Right renal cortex interstitium (tissue), 3 donors: ENCODE results near the gene IPCEF1. TPM values are rescaled to one million over a fixed set of nuclear protein-coding genes. Genes with fewer than 3 reads are reported as not detected.

Source experiments
- DNase-seq, 3 donors: peaks; one replicate each; pipeline ENCODE4 v3.0.0-alpha.2; 2013; ENCODE audit warnings: low read depth in 3 of 3, low spot score in 2 of 3
- polyA plus RNA-seq, 3 donors: library from polyadenylated mRNA; unstranded; fragments of 120-200 nt; gene quantifications; one replicate each; pipeline ENCODE4 v1.2.1, GENCODE V29; 2013; ENCODE audit not compliant: insufficient read length in 3 of 3

IPCEF1 gene, protein sequence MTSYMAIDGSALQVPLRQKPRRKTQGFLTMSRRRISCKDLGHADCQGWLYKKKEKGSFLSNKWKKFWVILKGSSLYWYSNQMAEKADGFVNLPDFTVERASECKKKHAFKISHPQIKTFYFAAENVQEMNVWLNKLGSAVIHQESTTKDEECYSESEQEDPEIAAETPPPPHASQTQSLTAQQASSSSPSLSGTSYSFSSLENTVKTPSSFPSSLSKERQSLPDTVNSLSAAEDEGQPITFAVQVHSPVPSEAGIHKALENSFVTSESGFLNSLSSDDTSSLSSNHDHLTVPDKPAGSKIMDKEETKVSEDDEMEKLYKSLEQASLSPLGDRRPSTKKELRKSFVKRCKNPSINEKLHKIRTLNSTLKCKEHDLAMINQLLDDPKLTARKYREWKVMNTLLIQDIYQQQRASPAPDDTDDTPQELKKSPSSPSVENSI
- polyA plus RNA-seq = 1 to 10 TPM; 5.6 to 8.3 (median 6.0) TPM

DNA sequence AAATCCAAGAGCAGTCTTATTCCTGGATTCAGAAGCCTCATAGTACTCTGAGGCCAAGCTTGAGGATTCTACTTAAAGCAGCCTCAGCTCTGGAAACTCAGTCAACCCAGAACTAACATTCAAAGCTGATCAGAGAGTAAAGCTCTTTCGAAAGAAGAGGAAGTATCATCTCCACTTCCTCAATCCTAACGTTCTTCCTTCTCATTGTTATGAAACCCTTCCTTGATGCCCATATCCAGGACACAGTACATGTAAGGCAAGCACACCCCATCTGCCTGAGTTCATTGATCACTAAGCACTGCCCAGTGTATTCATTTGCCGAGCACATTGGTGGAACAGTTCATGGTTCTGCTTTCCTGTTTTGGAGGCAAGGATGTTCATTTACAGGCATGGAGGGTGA, at the start of gene IPCEF1:
TSS of gene IPCEF1 (minus strand) at position 114 of the 400 bp plus-strand sequence. CDS start 90,856 bp downstream, outside the sequence.
- no peak for DNase-seq

DNA sequence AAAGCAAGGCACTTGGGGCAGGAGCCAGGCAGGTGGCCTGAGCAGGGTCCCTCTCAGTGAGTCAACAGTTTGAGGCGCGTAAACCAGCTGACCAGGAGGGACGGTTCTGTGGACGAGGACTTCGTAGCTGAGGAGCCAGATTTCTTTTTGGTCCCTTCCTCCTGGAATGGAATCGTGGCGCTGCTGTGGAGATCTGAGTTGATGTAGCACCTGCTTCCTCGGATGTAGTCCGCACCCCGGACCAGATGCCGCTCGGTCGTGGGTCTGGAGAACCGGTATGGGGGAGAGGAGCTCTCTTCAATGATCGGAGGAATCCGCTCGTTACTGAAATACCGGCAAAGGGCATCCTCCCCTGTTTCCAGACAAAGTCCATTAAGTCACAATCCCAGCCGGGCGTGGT, 49.7 kb upstream of the IPCEF1 start:
- no peak for DNase-seq

DNA sequence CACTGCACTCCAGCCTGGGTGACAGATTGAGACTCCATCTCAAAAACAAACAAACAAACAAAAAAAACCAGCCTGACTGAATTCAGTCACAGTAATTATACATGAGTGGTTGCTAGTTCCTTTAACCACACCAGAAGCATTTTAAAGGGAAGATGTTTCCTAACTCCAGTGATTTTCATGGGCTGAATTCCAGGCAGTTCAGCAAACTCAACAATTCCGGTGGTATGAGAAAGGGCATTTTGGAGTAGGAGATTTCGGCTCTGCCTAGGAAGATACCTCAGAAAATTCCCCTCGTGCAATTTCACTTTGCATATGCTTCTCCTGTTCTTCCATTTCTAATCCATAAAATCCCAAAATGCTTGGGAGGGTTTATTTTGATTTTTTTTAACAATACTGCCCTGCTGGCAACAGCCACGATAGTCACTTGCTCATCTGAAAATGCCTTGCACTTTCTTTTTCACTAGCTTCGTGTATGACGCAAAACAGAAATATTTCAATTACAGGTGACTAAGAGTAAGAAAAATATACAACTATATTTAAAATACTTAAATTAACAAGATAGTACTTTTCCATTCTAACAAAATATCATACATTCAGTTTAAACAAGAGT, 48.3 kb upstream of the IPCEF1 start:
- DNase-seq = no peak

DNA sequence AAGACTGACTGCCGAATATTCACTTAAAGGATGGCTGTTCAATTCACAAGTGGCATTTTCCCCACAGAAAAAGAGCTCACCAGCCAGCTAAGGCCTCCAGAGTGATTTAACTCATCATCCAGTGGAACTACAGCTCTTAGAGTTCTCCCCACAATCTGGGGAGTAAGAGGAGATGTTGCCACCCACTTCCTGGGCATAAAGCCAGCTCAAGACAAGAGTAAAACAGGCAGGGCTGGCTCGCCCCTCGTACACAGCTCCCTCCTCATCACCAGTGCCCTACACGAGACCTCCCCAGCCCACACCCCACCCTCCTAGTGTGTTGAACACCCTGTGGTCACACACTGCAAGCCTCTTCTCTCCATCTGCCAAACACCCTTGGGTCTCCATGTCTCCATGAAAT, 47.2 kb upstream of the IPCEF1 start:
- no peak for DNase-seq

DNA sequence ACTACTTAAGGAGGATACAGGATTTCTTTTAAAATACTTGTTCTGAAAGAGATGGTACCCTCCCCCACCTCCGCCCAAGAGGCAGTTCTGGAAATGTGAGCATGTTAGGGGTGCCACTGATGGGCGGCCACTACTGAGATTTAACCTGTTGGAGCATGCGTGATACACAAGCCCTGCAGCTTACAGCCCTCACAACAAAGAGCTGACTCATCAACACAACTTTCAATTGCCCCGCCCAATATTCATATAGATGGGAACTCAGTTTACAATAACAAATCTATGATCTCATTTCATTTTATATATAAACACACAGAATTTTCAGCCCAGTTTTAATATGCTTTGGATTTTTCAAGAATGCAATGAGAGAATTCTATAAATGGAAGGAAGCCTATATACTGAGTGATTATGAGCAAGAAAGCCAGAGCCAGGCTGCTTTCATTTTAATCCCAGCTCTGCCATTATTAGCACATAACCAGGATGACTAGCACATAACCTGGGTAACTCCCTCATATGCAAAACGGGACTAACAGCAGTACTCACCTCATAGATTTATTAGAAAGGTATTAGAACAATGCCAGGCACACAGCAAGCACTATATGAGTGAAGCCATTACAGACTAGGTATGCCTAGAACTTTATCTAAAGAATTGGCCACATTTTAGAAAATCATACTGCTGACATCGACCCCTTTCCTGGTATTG, 45.6 kb upstream of the IPCEF1 start:
- no peak for DNase-seq

DNA sequence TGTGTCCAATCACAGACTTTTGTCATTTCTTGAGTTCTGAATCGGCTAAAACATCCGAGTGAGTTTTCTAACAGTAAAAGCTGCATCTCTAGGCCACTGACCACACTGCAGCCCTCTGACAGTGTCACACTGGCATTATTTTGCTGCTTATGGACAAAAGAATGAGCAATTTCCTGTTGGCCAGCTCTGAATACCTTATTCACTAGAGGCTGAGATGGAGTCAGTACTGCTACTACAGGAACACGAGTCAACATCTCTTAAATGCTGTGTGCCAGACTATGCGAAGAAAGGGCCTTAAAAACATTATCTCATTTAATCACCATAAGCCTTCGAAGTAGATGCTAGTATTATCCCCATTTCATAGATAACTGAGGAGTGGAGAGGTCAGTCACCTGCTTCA, 42.5 kb upstream of the IPCEF1 start:
- DNase-seq = no peak

DNA sequence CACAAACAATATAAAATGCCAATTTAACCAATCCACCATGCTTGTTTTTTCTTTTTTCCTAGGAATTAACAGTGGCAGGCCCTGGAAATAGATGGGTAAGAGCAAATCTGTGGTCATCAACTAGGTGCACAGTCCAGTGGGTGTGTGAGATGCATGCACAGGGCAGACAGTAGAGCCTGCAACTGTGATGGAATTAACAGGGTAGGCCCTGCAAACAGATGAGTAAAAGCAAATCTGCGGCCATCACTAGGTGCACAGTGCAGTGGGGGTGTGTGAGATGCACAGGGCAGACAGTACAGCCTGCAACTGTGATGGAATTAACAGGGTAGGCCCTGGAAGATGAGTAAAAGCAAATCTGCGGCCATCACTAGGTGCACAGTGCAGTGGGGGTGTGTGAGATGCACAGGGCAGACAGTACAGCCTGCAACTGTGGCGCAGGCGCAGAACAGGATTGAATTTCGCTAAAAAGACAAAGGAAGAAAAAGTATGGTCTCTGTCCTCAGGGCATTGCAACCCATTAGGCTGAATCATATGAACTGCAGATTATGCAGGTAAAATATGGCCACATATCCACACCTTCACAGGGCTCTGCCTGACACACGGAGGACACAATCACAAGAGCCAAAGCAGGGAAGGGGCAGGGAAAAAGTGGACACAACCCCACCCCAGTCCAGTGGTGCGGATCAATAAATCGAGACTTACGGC, 41.0 kb upstream of the IPCEF1 start:
- no peak for DNase-seq

DNA sequence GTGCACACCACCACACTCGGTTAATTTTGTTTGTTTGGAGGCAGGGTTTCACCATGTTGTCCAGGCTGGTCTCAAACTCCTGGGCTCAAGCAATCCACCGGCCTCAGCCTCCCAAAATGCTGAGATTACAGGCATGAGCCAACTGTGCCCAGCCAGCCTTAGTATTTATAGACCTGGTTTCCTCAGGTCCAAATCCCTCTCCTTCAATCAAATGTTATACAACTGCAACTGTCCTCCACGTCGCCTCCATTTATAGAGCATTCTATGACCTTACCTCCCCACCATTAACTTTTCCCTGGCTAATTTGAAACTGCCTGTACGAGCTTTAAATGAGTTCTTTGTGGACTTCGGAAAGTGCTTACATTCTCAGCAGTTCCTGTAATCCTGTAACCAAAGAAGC, 39.3 kb upstream of the IPCEF1 start:
- no peak for DNase-seq

DNA sequence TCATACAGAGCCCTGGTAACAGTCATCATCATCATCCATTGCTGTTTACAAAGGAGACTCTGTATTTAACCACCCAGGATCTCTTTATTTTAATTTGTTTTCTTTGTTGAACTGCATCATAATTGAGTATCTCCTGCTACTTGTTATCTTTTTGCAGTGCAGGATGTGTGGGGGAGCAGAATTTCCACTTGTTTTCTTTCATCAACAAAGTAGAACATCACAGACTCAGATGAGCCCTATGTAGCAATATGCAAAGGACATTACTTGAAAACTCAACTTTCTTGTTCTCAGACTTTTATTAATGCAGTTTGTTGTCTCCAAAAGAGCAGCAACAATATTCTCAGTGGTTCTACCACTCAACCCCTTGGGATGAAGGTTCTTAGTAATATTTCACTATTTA, 38.7 kb upstream of the IPCEF1 start:
- no peak for DNase-seq

DNA sequence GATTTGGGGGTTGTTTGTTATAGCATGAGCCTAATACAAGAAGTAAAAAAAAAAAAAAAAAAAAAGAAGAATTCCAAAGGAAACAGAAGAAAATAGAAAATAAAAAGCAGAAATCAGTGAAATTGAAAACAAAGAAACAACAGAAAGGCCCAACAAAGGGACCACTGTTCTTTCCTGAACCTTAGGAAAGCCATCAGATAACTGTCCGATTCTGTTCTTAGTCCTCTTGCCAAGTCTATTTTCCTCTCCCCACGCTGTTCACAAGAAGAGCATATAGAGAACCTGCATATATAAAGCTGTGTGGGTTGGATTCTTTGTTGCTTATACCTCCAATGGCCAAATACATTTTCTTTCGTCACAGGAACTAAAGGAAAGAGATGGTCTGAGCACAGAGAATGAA, 38.0 kb upstream of the IPCEF1 start:
- DNase-seq = no peak

DNA sequence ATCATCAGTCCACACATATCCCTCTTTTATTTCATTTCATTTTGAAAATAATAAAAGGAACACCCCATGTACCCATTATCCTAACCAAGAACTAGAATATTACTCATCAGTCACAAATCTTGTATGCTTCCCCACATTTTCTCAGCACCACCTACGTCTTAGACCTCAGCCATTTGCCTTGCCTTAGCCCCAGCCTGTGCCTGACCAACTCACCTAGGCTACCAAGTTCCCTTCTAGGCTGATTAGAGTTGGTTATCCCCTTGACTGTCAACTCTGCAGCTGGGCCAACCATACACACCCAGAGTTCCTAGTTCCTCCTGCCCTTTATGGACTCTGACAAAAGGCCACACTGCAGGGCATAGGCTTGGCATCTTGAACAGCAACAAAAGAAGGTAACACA, 33.4 kb upstream of the IPCEF1 start:
- DNase-seq = no peak

DNA sequence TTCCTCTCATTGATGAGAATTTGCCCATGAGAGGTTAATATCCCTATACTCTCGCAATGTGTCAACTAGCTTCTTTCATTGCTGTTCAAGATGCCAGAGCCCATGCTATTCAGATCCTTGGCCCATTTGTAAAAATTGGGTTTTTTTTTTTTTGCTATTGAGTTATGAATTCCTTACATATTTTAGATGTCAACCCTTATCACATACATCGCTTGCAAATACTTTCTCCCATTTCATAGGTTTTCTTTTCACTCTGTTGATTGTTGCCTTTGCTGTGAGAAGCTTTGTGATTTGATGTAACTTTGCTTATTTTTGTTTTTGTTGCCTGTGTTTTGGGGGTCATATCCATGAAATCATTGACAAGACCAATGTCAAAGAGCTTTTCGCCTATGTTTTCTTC, 32.2 kb upstream of the IPCEF1 start:
- no peak for DNase-seq

DNA sequence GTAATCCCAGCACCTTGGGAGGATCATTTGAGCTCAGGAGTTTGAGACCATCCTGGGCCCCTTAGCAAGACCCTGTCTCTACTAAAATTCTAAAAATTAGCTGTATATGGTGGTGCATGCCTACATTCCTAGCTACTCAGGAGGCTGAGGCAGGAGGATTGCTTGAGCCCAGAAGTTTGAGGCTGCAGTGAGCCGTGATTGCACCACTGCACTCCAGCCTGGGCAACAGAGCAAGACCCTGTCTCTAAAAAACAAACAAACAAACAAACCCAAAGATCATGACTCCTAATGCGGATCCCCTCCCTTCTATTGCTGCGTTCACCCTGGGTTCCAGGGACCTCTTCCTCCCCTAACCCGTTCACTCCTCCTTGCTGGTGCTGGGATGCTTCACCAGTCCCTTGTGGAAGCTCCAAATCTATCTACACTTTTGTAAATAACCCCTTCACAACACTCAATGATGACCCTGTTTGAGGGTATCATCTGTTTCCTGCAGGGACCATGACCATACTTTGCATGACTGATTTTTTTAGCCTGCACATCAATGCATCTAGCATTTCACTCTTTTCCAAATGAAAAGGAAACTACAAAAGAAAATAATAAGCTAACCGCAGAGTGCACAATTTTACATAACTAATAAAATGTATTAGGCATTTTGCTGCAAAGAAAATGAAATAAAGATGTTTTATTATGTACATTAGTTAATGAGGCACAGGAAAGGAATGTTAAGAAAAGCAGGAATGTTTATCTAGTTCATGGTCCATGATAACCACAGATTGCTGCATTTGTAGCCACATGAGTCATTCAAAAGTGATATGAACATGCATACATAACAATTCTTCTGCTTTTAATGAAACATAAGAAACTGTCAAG, 30.5 kb upstream of the IPCEF1 start:
- no peak for DNase-seq

DNA sequence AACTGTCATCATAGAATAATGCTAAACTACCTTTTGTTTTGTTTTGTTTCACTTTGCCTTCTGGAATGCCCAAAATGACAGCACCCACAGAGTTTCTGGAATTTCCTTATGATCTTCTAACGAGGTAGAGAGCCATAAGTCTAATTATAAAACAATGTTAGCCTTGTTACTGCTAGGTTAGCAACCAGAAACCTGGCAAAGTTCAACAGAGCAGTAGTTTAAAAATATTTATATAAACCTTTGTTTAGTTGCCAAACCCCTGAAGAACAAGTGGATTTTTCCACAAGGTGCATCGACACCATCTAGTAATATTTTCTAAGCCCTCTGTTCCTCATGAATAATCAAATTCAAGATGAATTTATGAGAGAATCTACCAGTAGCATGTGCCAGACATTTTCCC, 27.6 kb upstream of the IPCEF1 start:
- no peak for DNase-seq

DNA sequence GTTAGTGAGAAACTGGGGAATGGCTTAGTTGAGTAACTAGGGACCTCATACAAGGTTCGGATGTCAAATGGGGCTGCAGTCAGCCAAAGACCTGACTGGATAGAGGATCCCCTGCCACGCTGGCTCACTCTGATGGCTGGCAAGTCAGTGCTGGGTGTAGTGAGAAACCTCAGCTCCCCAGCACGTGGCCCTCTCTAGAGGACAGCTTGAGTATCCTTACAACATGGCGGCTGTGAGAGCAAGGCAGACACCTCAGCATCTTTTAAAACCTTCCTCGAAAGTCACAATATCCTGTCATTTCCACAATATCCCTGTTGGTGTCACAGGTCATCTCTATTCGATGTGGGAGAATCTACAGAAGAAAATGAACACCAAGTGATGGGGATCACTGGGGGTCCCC, 26.7 kb upstream of the IPCEF1 start:
- no peak for DNase-seq

DNA sequence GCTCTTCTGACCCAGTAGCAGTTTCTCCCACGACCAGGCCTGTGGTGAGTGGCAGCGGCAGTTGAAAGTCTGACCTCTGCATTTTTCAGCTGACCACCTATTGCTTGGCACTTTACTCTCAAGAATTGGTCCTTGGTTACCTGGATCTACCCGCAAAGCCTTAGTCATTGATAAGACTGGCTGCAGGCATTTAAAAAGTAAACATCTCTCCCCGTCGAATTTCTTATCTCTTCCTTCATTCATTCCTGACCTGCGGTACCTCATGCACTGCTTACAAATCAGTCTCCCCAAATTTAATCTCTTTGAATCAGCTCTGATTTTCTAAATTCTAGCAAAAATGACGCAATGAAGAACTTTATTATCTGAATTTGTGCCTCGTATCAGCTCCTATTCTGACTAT, 26.1 kb upstream of the IPCEF1 start:
- DNase-seq = no peak

DNA sequence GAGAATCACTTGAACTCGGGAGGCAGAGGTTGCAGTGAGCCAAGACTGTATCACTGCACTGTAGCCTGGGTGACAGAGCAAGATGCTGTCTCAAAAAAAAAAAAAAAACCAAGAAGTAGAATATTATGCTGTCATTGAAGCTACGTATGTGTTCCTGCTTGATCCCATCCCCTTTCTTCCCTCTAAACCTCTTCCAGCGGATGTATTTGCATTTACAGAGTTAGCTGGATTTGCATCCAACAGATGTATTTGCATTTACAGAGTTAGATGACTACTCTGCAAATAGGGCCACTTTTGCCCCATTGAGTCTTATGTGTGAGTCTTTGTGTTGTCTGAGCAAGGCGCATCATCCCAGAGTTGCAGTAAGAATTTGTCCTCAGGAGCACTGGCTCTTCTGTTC, 24.9 kb upstream of the IPCEF1 start:
- no peak for DNase-seq

DNA sequence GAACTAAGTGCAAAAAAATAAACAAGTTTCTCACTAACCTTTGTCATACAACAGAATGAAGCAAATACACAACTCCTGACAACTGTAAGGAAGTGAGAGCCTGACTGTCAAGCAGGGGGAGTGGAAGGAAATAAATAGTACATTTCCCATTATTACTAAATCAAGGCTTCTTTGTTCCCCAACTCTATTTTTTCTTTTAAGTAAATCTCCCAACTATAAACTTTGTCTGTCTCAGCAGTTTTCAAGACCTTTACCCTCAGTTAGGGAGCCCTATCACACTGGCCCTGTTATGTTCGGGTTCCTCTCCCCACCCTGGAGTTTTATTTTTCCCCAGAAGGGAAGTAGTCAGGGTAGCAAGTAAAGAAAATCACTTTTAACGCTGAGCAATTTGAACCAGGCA, 24.1 kb upstream of the IPCEF1 start:
- no peak for DNase-seq

DNA sequence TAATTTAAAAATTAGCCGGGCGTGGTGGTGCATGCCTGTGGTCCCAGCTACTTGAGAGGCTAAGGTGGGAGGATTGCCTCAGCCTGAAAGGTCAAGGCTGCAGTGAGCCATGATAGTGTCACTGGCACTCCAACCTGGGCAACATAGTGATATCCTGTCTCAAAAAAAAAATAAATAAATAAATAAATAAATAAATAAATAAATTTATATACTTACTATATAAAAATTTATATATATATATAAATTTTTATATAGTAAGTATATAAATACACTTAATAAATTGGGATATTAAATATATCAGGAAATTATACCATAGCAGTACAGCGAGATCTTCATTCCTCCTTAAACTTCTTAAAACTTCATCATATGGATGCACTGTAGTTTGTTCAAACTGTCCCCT, 23.0 kb upstream of the IPCEF1 start:
- DNase-seq = no peak

DNA sequence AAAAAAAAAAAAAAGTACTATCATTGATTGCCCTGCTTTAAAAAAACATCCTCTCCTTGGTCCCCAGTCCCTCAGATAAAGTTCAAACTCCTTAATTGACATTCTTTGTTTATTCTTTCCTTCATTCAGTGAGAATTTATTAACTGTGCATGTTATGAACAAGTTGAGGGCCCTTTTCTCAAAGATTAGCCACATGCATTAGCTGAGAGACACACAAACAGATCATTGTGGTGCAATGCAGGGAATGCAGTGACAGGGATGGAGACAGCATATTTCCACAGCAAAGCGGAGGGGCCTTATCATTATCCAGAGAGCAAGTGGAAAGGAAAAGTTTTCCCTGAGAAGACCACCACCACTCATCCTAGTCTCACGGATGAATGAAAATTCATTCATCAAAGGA, 21.9 kb upstream of the IPCEF1 start:
- DNase-seq = no peak
